Bone marrow (tissue), 2 donors: ENCODE data around the gene TPD52L1.

ENCODE experiments used
- DNase-seq, 2 donors: peaks; one replicate each; lab custom pipeline; 2025; lab: John Stamatoyannopoulos, UW

TPD52L1 gene

GRCh38 chr6:125182237-125183008, 28.9 kb downstream of the TPD52L1 start:
- DNase-seq: no peak

GRCh38 chr6:125183391-125183790, 29.8 kb downstream of the TPD52L1 start:
- DNase-seq: no peak

GRCh38 chr6:125188037-125188436, 34.5 kb downstream of the TPD52L1 start:
- no peak for DNase-seq

GRCh38 chr6:125188594-125189203, 35.1 kb downstream of the TPD52L1 start:
- no peak for DNase-seq

- DNase-seq: no peak
Observed at GRCh38 chr6:125189494-125189893, 35.9 kb downstream of the TPD52L1 start.

GRCh38 chr6:125190667-125191066, 37.1 kb downstream of the TPD52L1 start:
- DNase-seq: no peak

GRCh38 chr6:125191916-125192609, 38.5 kb downstream of the TPD52L1 start:
- DNase-seq: peak in 1 of 2 donors; percentile 61

GRCh38 chr6:125192610-125192930, 39.0 kb downstream of the TPD52L1 start:
- DNase-seq: no peak

GRCh38 chr6:125193208-125193607, 39.6 kb downstream of the TPD52L1 start:
- no peak for DNase-seq

GRCh38 chr6:125194941-125195340, 41.4 kb downstream of the TPD52L1 start:
- no peak for DNase-seq

- DNase-seq: no peak
Observed at GRCh38 chr6:125195526-125195925, 42.0 kb downstream of the TPD52L1 start.

- DNase-seq: no peak
Observed at GRCh38 chr6:125196613-125197012, 43.0 kb downstream of the TPD52L1 start.

- DNase-seq: no peak
Observed at GRCh38 chr6:125197795-125198269, 44.3 kb downstream of the TPD52L1 start.

- DNase-seq: no peak
Observed at GRCh38 chr6:125198398-125198937, 44.9 kb downstream of the TPD52L1 start.

- no peak for DNase-seq
Observed at GRCh38 chr6:125200941-125201340, 47.4 kb downstream of the TPD52L1 start.

GRCh38 chr6:125201961-125202729, 48.6 kb downstream of the TPD52L1 start:
- peak in 1 of 2 donors; percentile 16 for DNase-seq

- DNase-seq: no peak
Observed at GRCh38 chr6:125203395-125203794, 49.8 kb downstream of the TPD52L1 start.

GRCh38 chr6:125205931-125206330, 52.4 kb downstream of the TPD52L1 start:
- DNase-seq: no peak

- no peak for DNase-seq
Observed at GRCh38 chr6:125206389-125206788, 52.8 kb downstream of the TPD52L1 start.

GRCh38 chr6:125207956-125208355, 54.4 kb downstream of the TPD52L1 start:
- no peak for DNase-seq

GRCh38 chr6:125208625-125209249, 55.2 kb downstream of the TPD52L1 start:
- DNase-seq: no peak
